K562 (cell line): ENCODE data around the gene HOXB4. TPM values are rescaled to one million over a fixed set of nuclear protein-coding genes. Genes with fewer than 3 reads are reported as not detected.

ENCODE experiments used
- CEBPG ChIP-seq, 3 experiments: fragments of 200-800 bp in 1 of 3; sonication (Bioruptor generic) in 1 of 3; sonication (generic) in 1 of 3; formaldehyde crosslinking in 1 of 3; IDR thresholded peaks in 2 of 3; conservative IDR thresholded peaks in 1 of 3; 2 replicates each; pipeline versions ENCODE4 v1.6.1 to v1.8.0; 2016 to 2022; ENCODE audit warnings: missing compliant biosample characterization in 2 of 3, missing genetic modification characterization in 2 of 3, mild to moderate bottlenecking in 1 of 3, missing genetic modification reagents in 1 of 3
- CREB5 ChIP-seq: fragments of 250-450 bp; sonication (Bioruptor Pico); IDR thresholded peaks from 2 replicates; pipeline ENCODE4 v1.5.0; 2020; ENCODE audit warnings: mild to moderate bottlenecking
- CUX1 ChIP-seq: fragments of 200-800 bp; sonication (Bioruptor generic); IDR thresholded peaks from 2 replicates; pipeline ENCODE4 v1.6.1; 2016; ENCODE audit warnings: missing genetic modification characterization, missing compliant biosample characterization
- GTF2B ChIP-seq: IDR thresholded peaks from 2 replicates; pipeline ENCODE4 v1.6.1; 2011; ENCODE audit not compliant: insufficient read length; ENCODE audit errors: extremely low read depth
- HIVEP1 ChIP-seq: fragments of 250-450 bp; sonication (Bioruptor Pico); IDR thresholded peaks from 2 replicates; pipeline ENCODE4 v1.4.0; 2020; ENCODE audit warnings: mild to moderate bottlenecking
- HMGXB4 ChIP-seq: sonication (generic); formaldehyde crosslinking; IDR thresholded peaks from 2 replicates; pipeline ENCODE4 v1.8.1; 2023; ENCODE audit warnings: mild to moderate bottlenecking, missing genetic modification reagents
- KAT2B ChIP-seq: IDR thresholded peaks from one replicate; pipeline ENCODE4 v1.6.1; 2012; ENCODE audit warnings: low read depth, mild to moderate bottlenecking, control low read depth, inconsistent platforms, low read length, moderate library complexity
- PATZ1 ChIP-seq: fragments of 250-450 bp; sonication (Bioruptor Pico); IDR thresholded peaks from 2 replicates; pipeline ENCODE4 v1.5.0; 2020; ENCODE audit warnings: mild to moderate bottlenecking, borderline replicate concordance
- POU5F1 ChIP-seq: fragments of 150-350 bp; IDR thresholded peaks from 2 replicates; pipeline ENCODE4 v1.6.1; 2014; ENCODE audit warnings: borderline replicate concordance, low read length, low read depth, mild to moderate bottlenecking; ENCODE audit not compliant: partially characterized antibody
- RHOXF2B ChIP-seq: fragments of 250-450 bp; sonication (Bioruptor Pico); conservative IDR thresholded peaks from 2 replicates; pipeline ENCODE4 v1.5.1; 2021
- STAT5B ChIP-seq: fragments of 250-450 bp; sonication (Bioruptor Pico); IDR thresholded peaks from 2 replicates; pipeline ENCODE4 v1.8.0; 2021; ENCODE audit warnings: mild to moderate bottlenecking, inconsistent platforms
- XRCC3 ChIP-seq: fragments of 450-650 bp; IDR thresholded peaks from 2 replicates; pipeline ENCODE4 v1.6.1; 2017; ENCODE audit warnings: mild to moderate bottlenecking, moderate library complexity
- ZNF165 ChIP-seq: fragments of 250-450 bp; sonication (Bioruptor Pico); IDR thresholded peaks from 2 replicates; pipeline ENCODE4 v1.4.0; 2020; ENCODE audit warnings: borderline replicate concordance
- ZNF23 ChIP-seq: fragments of 250-450 bp; sonication (Bioruptor Pico); IDR thresholded peaks from 2 replicates; pipeline ENCODE4 v1.4.0; 2020; ENCODE audit warnings: mild to moderate bottlenecking
- polyA plus RNA-seq, 8 experiments: library from polyadenylated mRNA; depleted of rRNA in 4 of 8; stranded (reverse) in 5 of 8; unstranded in 3 of 8; fragments of >200 nt; fragmentation: Nextera tagmentation in 2 of 8; fragmentation: Illumina TruSeq in 1 of 8; extraction: Ambion mirVana in 2 of 8; extraction: Trizol in 1 of 8; gene quantifications; 2 replicates each; pipeline versions ENCODE4 v1.2.1 to v1.2.3, GENCODE V29; 2011 to 2014; ENCODE audit warnings: inconsistent platforms in 1 of 8, missing spikeins in 1 of 8
- total RNA-seq, 7 experiments: library from RNA; depleted of rRNA in 6 of 7; stranded (reverse); fragments of >200 nt in 6 of 7; fragmentation: Illumina TruSeq in 2 of 7; extraction: Trizol in 2 of 7; gene quantifications; 2 replicates each; pipeline versions ENCODE4 v1.2.1 to v1.2.3, GENCODE V29; 2011 to 2021; ENCODE audit warnings: low replicate concordance in 1 of 7

HOXB4 gene
- total and polyA plus RNA-seq, 9 of the 15 experiments (the other 6 are each of a cell fraction or from before 2014, with no cell fraction given) = 1.6 to 34.9 (median 14.9) TPM

- TF ChIP-seq GTF2B (no peak), CUX1 (no peak), HIVEP1 (CRISPR knock-in tag) (no peak), XRCC3 (no peak), KAT2B (no peak), PATZ1 (CRISPR knock-in tag) (no peak), ZNF165 (CRISPR knock-in tag) (no peak), HMGXB4 (CRISPR knock-in tag) (no peak), POU5F1 (no peak), RHOXF2B (CRISPR knock-in tag) (no peak), STAT5B (CRISPR knock-in tag) (no peak), CREB5 (no peak), ZNF23 (CRISPR knock-in tag) (no peak), CEBPG (CRISPR knock-in tag; IDR thresholded peaks at IDR 0.05) (no peak), CEBPG (tag; conservative IDR thresholded peaks at IDR 0.05 in 1 of 2, IDR thresholded peaks at IDR 0.05 in 1 of 2) (no peak)
Measured at GRCh38 chr17:48555258-48556228, 22.6 kb downstream of the HOXB4 start (continued).
